GM18873 (cell line): Measurements from ENCODE around the gene RBM7.

Experiments used
- ATAC-seq: cut with Tn5 transposase; IDR thresholded peaks from one replicate; pipeline ENCODE4 v1.9.1; 2021; ENCODE audit warnings: mild to moderate bottlenecking, moderate library complexity, moderate number of reproducible peaks; ENCODE audit not compliant: unreplicated experiment, low FRiP score

The RBM7 gene

DNA sequence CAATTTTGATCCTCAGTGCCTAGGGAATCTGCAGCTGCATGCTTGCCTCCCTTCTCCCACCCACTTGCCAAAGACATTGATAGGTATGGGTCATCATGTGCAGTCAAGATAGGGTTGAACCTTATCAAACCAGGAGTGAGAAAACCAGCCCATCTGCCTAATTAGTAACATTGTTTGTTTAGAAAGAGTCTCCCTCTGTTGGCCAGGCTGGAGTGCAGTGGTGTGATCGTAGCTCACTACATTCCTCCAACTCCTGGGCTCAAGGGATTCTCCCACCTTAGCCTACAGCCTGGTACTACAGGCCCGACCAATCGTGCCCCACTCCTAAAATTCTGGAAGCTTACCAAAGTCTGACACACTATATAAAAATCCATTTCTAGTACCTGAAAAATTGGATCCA lies 4.7 kb upstream of the RBM7 start:
- ATAC-seq = no peak

DNA sequence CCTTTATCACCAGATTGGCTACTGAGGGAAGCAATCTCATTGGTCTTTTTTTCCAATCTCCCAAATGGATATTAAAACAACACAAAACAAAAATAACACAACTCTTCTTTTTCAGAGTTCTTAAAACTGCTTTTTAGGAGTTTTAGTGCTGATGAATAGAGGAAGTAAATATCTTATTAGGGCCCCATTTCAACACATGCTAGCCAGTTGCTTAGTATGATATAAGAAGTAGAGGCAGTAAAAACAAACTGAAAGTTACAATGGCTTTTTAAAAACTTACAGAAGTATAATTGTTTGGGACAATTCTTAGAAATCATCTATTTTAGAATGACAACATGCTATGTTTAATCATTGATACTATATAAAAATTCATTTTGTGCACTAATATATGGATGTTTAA lies 3.5 kb upstream of the RBM7 start:
- ATAC-seq = no peak

DNA sequence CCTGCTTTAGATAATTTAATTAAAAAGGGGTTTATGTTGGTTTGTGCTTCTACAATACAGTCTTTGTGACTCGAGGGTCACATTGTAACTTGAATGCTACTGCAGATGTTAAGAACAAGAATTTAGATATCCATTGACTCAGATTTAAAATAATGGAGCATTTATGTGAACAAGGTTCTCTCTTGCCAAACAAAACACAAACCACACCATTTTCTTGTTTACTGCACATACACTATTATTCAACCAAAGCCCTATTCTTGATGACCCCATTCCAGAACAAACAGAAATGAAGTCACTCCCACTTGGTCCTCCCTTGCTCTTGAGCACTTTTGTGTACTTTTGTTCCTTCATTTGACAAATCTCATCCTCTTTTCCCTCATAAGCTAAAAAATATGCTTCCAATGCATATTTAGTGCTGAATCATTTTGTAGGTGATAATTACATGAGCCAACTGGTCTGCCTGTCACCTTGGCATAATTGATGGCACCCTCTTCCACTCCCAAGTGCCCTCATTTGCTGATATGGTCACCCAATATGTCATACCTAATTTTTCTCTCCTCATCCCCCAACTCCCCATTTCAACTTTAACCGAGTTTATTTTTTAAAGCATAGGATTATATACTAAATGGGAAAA lies 3.0 kb upstream of the RBM7 start:
- no peak for ATAC-seq

DNA sequence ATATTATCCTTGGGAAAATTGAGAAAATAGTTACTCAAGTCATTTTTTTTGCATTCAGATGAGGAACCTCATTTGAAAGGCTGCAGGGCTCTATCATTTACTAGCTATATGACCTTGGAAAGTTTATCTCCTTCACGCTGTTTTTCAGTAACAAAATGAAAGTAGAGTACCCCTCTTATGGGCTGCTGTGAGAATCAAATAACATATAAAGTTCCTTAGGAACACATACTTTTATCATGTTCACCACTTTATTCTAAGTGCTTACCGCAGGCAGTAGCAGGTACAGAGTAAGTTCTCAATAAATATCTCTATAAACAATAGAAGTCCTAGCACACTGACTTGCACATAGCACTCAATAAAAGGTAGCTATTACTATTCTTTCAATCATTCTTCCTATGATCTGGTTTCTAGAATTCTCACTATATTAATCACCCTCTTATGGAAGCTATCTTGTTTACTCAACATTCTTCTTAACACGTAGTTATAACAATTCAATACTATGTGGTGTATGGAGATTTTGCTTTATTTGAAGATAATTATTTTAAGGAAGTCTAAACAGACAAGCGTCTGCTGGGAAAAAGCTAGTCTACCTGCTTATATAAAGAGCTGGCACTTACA lies 2.1 kb upstream of the RBM7 start:
- no peak for ATAC-seq

DNA sequence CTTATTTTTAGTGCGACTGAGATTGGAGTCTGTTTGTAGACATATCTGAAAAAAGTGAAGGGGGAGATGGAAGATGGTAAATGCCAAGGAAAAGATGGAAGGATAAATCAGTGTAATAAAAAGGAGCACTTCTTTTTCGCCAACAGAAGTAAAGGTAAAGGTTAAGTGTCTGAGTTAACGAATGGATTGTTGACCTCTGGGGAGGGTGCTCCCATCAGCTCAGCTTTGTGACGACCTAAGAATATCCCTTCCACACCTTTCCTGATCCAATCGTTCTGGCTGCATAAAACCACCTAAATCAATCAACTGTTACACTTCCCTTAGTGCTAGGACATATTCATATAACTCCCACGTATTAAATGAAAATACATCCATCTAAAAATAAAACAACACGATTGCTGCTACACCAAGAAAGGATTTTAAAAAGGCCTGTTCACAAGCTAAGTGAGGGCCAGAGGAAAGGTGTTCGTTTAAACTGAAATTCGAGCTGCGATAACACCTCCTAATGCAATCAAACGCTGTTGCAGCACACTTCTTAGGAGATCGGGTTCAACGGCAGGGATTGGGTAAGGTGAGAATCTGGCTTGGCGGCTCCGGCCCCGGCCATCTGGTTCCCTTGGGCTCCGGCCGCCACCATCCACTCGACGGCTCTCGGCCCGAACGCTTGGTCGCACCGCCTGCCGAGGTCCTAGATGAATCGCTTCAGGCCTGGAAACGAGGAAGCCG lies 813 bp upstream of the RBM7 start:
- ATAC-seq = peak; percentile 22

DNA sequence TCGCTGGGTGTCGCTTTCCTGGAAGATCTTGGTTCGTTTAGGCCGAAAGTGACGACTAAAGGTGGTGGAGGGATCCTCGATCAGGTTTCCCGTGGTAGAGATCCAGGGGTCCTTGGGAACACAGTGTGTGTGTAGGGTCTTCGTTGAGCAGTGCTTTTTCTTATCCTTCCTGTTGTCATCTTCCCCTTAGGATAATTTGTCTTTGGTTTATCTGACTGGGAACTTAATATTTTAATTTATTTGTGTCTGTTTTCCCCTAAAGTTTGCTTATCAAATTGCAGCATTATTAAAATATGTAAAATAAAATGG lies 403 bp downstream of the RBM7 start:
- ATAC-seq = no peak

DNA sequence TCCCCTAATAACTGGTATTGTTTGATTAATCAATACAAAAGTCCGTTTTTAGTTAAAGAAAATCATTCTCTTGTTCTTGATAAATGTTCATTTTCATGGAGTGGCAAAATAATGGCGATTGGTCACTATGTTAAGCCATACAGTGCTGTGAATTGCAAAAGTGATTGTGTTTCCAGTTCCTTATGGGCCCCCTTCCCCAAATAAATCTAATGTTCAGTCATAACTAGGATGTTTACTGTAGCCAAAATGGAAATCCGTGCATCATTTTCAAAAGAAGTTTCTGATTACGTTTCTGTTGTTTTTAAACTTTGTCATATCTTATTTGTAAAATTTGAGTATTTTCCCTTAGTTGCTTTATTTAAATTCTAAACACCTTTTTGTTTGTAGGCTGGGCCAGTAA lies 845 bp downstream of the RBM7 start:
- ATAC-seq = no peak

DNA sequence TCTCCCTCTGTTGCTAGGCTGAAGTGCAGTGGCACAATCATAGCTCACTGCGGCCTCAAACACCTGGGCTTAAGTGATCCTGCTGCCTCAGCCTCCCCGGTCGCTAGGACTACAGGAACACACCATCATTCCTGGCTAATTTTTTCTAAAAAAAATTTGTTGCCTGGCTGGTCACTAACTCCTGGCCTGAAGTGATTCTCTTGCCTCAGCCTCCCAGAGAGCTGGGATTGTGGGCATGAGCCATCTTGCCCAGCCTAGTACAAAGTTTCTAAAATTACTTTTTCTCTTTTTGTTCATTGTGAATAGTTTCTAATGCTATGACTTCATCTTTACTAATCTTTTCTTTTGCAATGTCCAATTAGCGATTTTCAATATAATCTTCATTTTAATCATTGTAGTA lies 12.5 kb downstream of the RBM7 start:
- ATAC-seq = no peak

DNA sequence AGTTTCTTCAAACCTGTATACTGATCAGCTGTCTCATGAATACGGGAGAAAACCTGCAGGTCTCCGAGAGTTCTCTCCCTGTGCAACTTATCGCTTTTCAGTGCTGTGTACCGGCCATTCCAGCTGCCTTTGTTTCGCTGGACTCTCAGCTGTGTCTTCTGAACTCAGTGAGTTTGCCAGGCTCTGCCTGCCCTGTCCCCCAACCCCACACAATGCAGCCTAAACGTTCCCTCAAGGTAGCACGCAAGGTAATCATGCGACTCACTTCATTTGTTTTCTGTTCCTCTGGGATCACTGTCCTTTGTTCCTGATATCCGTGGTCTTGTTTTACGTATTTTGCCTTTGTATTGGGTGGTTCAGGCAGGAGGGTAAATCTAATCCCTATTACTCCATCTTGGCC lies 13.5 kb downstream of the RBM7 start:
- ATAC-seq = no peak

DNA sequence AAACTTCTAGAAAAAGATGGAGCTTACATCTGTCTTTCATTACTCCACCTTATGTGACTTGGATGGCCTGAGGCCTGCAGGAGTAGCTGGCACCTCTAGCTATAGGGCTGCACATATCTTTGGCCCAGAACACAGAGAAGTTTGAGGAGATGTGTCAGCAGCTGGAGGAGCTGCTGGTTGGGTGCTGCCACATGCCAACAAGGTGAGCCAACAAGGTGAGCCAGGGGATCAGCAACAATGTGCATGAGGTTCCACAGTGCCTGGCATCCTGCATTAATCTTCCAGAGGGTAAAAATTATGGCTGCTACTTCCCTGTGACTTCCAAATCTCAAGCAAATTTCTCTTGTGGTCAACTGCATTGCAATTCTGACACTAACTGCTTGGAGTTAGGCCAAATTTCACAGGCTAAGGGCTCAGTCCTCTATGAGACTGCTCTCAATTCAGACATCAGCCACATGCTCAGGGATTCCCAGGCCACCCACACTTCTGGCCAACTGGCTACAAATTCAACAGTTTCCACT lies 16.0 kb downstream of the RBM7 start:
- no peak for ATAC-seq

DNA sequence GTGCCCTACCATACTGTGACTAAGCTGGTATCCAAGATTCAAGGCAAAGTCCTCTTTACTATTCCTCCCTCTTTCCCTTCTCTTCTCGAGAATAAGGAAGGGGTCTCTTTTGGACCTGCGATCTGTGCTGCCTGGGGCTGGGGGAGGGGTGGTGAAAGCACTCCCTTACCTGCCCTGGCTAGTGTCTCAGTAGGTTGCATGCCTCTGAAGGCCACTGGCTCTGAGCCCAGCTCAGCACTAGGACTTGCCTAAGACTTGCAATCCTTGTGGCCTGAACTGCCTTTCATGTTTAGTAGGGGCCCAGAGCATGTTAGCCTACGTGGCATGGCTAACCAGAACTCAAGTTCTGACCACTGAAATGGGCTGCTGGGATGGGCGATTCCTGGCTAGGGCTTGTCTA lies 25.8 kb downstream of the RBM7 start:
- no peak for ATAC-seq

DNA sequence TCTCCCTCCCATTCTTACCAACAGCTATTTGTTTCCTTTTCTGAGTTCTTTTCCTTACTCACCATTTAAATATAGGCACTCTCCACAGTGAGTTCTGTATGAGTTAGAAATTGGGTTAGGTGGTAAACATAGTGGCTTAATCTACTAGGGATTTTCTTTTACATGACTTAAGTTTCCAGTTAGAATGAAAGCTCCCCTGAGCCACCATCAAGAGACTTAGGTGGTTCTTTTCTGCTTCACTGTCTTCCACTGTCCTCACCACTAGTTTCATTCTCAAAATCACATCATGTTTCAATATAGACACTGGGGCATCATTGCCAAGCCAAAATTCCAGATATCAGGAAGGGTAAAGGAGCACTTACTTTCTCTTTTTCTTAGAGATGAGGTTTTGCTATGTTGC lies 29.8 kb downstream of the RBM7 start:
- no peak for ATAC-seq

DNA sequence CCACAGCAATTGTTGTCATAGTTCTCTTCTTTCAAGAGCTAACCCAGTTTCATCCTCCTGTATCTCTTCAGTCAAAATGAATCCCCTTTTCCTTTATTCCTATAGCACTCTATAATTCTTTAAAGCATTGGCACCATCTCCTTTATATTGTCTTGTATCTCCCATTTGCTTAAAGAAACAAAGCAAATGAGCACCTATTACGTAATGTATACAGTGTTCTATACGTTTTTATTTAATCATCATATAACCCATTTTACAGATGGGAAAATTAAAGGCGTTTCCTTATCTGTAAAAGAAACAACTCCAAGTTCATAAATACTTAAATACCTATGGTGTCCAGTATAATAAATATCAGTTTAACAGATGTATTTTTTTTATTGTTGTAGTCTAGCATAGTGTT lies 32.4 kb downstream of the RBM7 start:
- ATAC-seq = no peak

DNA sequence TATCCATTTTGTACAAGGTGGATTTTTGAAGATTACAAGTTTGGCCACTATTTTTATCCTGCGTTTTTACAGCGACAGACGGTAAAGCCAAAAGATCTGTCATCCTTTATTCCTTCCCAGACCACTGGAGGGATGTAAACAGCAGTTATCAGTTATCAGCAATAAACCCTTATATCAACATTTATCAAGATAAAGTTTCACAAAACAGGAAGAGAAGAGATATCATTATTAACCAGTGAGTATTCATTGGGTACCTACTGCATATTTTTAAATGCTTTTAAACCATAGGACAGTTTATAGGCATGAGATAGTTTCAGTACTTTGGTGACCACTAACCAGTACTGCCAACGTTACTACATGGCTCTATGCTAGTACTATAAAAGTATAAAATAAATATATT lies 32.9 kb downstream of the RBM7 start:
- no peak for ATAC-seq

DNA sequence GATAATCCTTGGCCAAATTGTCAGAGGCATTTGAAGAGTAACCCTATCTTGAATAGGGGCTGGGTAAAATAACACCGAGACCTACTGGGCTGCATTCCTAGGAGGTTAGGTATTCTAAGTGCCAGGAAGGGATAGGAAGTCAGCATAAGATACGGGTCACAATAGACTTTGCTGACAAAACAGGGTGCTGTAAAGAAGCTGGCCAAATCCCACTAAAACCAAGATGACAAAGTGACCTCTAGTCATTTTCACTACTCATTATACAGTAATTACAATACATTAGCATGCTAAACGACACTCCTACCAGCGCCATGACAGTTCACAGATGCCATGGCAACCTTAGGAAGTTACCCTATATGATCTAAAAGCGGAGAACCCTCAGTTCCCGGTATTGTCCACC lies 37.8 kb downstream of the RBM7 start:
- no peak for ATAC-seq

DNA sequence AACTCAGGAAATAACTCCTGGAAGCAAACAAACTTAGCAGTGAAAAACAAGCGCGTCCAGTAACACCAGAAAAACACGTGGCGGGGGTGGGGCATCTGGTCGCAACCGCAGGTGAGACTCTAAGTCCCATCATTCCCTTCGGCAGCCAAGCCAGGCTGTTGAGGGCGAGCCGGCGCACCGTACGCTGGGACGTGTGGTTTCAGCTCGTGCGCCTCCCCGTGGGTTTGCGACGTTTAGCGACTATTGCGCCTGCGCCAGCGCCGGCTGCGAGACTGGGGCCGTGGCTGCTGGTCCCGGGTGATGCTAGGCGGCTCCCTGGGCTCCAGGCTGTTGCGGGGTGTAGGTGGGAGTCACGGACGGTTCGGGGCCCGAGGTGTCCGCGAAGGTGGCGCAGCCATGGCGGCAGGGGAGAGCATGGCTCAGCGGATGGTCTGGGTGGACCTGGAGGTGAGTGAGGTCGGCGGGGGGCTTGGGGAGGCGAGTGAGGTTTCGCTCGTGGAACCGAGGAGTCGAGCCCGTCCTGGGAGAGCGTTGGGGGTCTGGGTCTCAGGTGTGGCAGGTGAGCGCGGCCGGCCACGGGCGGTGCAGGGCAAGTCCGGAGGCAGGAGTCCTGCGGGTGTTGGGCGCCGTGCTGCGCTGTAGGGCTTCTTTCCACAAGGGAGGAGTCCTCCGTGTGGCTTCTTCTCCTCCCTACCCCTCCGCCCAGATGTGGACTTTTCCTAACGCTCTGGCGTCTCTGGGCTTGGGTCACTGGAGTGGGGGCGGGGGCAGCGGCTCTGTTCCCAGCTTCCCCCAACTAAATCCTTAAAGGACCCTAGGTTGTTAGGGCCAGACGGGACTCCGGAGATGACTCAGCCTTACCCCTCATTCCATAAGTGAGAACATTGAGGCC lies 39.0 kb downstream of the RBM7 start, which contains the start of gene REXO2:
TSS of gene REXO2 (plus strand) at position 239 of the 892 bp plus-strand sequence. CDS start at position 301, 62 bp downstream.
- ATAC-seq = peak; percentile 96

DNA sequence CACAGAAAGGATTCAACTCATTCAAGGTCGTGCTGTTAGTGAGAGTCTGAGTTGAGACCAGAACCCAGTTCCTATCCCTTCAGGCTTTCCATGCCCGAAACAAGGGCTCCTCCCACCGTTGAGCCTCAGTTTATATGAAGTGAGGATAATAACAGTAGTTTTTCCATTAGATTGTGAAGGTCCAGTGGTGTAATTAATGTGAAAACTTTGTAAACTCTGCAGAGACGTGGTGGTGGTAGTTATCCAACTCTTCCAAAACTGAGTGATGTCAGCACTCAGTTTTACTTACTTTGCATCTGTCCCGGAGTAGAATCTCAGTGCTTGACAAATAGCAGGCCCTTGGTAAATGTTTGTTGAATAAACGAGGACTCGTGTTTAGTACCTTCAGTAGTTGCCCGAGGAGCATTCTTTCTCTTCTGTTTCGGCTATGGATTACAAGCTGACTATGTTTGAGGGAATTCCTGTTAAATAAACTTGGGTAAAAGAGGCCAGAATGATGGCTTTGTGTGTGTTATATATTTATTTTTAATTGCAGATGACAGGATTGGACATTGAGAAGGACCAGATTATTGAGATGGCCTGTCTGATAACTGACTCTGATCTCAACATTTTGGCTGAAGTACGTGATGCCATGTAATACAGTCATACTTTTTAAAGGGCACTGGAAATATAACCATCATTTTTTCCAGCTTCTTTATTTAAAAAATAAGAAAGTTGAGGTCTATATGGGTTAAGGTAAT lies 39.8 kb downstream of the RBM7 start:
- no peak for ATAC-seq

DNA sequence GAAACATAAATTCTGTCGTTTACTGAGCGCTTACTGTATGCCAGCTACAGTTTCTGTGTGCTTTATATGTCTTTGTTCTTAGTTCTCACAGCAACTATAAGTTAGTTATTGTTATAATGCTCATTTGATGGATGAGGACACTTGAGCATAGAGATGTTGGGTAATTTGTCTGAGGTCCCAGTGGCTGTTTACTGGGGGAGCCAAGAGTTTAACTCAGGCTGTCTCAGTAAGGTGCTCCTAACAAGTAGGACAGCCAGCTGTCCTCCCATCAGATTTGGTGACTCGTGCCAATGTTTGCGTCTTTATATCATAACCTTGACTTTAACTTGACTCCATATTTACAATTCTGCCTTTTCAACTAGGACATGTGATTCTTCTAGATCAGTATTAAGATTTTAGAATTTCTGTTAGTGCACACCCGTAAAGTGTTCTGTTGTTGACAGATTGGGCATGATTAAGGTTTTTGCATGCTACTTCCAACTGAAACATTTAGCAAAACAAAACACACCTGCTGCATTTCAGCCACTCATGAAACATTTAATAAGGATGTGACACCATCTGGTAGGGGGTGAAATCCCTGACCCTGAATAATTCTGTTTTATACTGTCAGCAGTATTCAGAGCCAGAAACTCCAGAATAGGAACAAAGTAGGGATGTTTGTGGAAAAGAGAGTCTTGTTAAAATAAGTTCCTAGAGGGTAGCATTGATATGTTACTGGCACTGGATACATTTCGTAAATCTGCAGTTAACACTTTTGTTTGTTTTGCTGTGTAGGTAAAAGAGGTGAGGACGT lies 40.7 kb downstream of the RBM7 start:
- no peak for ATAC-seq

DNA sequence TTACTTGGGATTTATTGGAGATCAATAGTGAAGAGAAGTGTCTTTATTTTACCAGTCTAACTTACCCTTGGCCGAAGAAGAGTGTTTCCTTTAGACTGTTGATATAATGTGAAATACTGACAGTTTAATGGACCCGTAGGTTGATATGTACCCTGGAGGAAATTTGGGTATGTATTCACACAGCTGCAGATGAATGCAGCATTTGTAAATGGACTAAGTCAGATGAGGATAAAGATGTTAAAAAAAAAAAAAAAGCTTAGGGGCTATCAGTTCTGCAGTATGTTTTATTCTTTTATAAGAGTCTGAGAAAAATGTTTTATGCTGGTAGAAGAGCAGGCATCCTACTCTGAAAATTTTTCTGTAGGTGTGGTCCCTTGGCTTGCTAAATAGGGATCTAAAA lies 41.5 kb downstream of the RBM7 start:
- no peak for ATAC-seq
